GM21360 (cell line): Measurements from ENCODE around the gene SCEL.
"Not testable (repeated sequence)": the region's sequence is repeated elsewhere in the genome, so short reads cannot be mapped to it uniquely, and the experiment has no call there.

Source experiments
- ATAC-seq: cut with Tn5 transposase; IDR thresholded peaks from one replicate; pipeline ENCODE4 v1.9.1; 2021; ENCODE audit warnings: mild to moderate bottlenecking, moderate library complexity; ENCODE audit not compliant: unreplicated experiment

Gene SCEL

GRCh38 chr13:77535448-77535847, at the start of gene SCEL:
TSS of gene SCEL (plus strand) at chr13:77535706. CDS start at chr13:77555876, 20,170 bp downstream.
- no peak for ATAC-seq

- ATAC-seq = no peak
Observed at GRCh38 chr13:77489566-77490337, 45.8 kb upstream of the SCEL start.

GRCh38 chr13:77492982-77493381, 42.5 kb upstream of the SCEL start:
- ATAC-seq = peak; percentile 64

GRCh38 chr13:77494226-77494625, 41.3 kb upstream of the SCEL start:
- no peak for ATAC-seq

- no peak for ATAC-seq
Observed at GRCh38 chr13:77497350-77497749, 38.2 kb upstream of the SCEL start.

- no peak for ATAC-seq
Observed at GRCh38 chr13:77497835-77498234, 37.7 kb upstream of the SCEL start.

- peak; percentile 91 for ATAC-seq
Observed at GRCh38 chr13:77502104-77502720, 33.3 kb upstream of the SCEL start.

GRCh38 chr13:77503398-77503797, 32.1 kb upstream of the SCEL start:
- ATAC-seq = no peak

GRCh38 chr13:77506874-77507273, 28.6 kb upstream of the SCEL start:
- no peak for ATAC-seq

- no peak for ATAC-seq
Observed at GRCh38 chr13:77507931-77508776, 27.4 kb upstream of the SCEL start.

- ATAC-seq = no peak
Observed at GRCh38 chr13:77508959-77509620, 26.4 kb upstream of the SCEL start.

GRCh38 chr13:77510156-77510555, 25.4 kb upstream of the SCEL start:
- no peak for ATAC-seq

- ATAC-seq = no peak
Observed at GRCh38 chr13:77511552-77511951, 24.0 kb upstream of the SCEL start.

- peak; percentile 84 for ATAC-seq
Observed at GRCh38 chr13:77513719-77514335, 21.7 kb upstream of the SCEL start.

GRCh38 chr13:77514336-77514726, 21.2 kb upstream of the SCEL start:
- ATAC-seq = peak; percentile 72

GRCh38 chr13:77515785-77516184, 19.7 kb upstream of the SCEL start:
- ATAC-seq = no peak

- peak; percentile 41 for ATAC-seq
Observed at GRCh38 chr13:77516342-77516789, 19.1 kb upstream of the SCEL start.

- ATAC-seq = no peak
Observed at GRCh38 chr13:77518266-77518665, 17.2 kb upstream of the SCEL start.

- not testable (repeated sequence) for ATAC-seq
Observed at GRCh38 chr13:77519396-77519795, 16.1 kb upstream of the SCEL start.

- ATAC-seq = no peak
Observed at GRCh38 chr13:77519808-77520207, 15.7 kb upstream of the SCEL start.

- no peak for ATAC-seq
Observed at GRCh38 chr13:77521194-77521593, 14.3 kb upstream of the SCEL start.
